CD8-positive, alpha-beta memory T cell (primary cell): ENCODE results near the gene ANHX. TPM values are rescaled to one million over a fixed set of nuclear protein-coding genes. Genes with fewer than 3 reads are reported as not detected.

Experiments
- CTCF ChIA-PET: fragments of 350-600 bp; sonication (Branson Sonifier 250); formaldehyde crosslinking; loops from one replicate; lab custom pipeline; 2021; ENCODE audit warnings: antibody characterized with exemption; lab: Charles Lee
- POLR2A ChIA-PET: fragments of 350-600 bp; sonication (Branson Sonifier 250); formaldehyde crosslinking; loops from one replicate; lab custom pipeline; 2021; ENCODE audit warnings: antibody characterized with exemption; lab: Charles Lee
- DNase-seq, 5 donors: peaks; one replicate each; pipeline versions ENCODE4 v3.0.0 to v3.0.0-alpha.2; 2020 to 2022; ENCODE audit warnings: mixed read lengths in 1 of 5
- H3K27ac ChIP-seq: one replicate; pipeline ENCODE4 v1.7.0; 2013; ENCODE audit warnings: low read depth, mild to moderate bottlenecking, low read length, moderate library complexity
- H3K27me3 ChIP-seq: 2 replicates; pipeline ENCODE4 v1.7.0; 2013; ENCODE audit warnings: low read length, mild to moderate bottlenecking; ENCODE audit not compliant: insufficient read depth, poor library complexity, severe bottlenecking
- H3K36me3 ChIP-seq: 2 replicates; pipeline ENCODE4 v1.7.0; 2013; ENCODE audit warnings: mild to moderate bottlenecking, low read length, moderate library complexity; ENCODE audit not compliant: insufficient read depth
- H3K4me1 ChIP-seq: 2 replicates; pipeline ENCODE4 v1.7.0; 2013; ENCODE audit warnings: mild to moderate bottlenecking, low read length, moderate library complexity; ENCODE audit not compliant: insufficient read depth
- H3K4me3 ChIP-seq: 2 replicates; pipeline ENCODE4 v1.7.0; 2013; ENCODE audit warnings: mild to moderate bottlenecking, low read length
- H3K9me3 ChIP-seq: 2 replicates; pipeline ENCODE4 v1.7.0; 2013; ENCODE audit warnings: mild to moderate bottlenecking, low read length
- H3K27ac Mint-ChIP-seq, 8 donors: one replicate each; pipeline ENCODE4 v1.8.0; 2020 to 2021; ENCODE audit warnings: mixed read lengths in 8 of 8, mild to moderate bottlenecking in 6 of 8, inconsistent platforms in 3 of 8, moderate library complexity in 3 of 8
- H3K27me3 Mint-ChIP-seq, 2 donors: one replicate each; pipeline ENCODE4 v1.8.0; 2020 to 2021; ENCODE audit warnings: mixed read lengths in 2 of 2, mild to moderate bottlenecking in 1 of 2, moderate library complexity in 1 of 2
- H3K36me3 Mint-ChIP-seq, 3 donors: one replicate each; pipeline ENCODE4 v1.8.0; 2020 to 2021; ENCODE audit warnings: mixed read lengths in 3 of 3, inconsistent platforms in 1 of 3, mild to moderate bottlenecking in 1 of 3
- H3K4me1 Mint-ChIP-seq, 3 donors: one replicate each; pipeline ENCODE4 v1.8.0; 2020 to 2021; ENCODE audit warnings: mixed read lengths in 3 of 3, inconsistent platforms in 1 of 3, mild to moderate bottlenecking in 1 of 3
- H3K4me3 Mint-ChIP-seq, 7 donors: one replicate each; pipeline ENCODE4 v1.8.0; 2020 to 2021; ENCODE audit warnings: mixed read lengths in 7 of 7, mild to moderate bottlenecking in 6 of 7, moderate library complexity in 4 of 7, inconsistent platforms in 2 of 7
- H3K9me3 Mint-ChIP-seq, 5 donors: one replicate each; pipeline ENCODE4 v1.8.0; 2020 to 2022; ENCODE audit warnings: mixed read lengths in 5 of 5, mild to moderate bottlenecking in 3 of 5, moderate library complexity in 2 of 5, inconsistent platforms in 1 of 5
- polyA plus RNA-seq: library from polyadenylated mRNA; unstranded; fragments of 300-500 nt; fragmentation: Illumina TruSeq; gene quantifications from one replicate; pipeline ENCODE4 v1.2.3, GENCODE V29; 2021
- total RNA-seq, 2 experiments: library from RNA; stranded (reverse); gene quantifications; one replicate each; pipeline ENCODE4 v1.2.3, GENCODE V29; 2021

The ANHX gene
- total and polyA plus RNA-seq, 3 experiments from 2014 or later, result not detected

DNA sequence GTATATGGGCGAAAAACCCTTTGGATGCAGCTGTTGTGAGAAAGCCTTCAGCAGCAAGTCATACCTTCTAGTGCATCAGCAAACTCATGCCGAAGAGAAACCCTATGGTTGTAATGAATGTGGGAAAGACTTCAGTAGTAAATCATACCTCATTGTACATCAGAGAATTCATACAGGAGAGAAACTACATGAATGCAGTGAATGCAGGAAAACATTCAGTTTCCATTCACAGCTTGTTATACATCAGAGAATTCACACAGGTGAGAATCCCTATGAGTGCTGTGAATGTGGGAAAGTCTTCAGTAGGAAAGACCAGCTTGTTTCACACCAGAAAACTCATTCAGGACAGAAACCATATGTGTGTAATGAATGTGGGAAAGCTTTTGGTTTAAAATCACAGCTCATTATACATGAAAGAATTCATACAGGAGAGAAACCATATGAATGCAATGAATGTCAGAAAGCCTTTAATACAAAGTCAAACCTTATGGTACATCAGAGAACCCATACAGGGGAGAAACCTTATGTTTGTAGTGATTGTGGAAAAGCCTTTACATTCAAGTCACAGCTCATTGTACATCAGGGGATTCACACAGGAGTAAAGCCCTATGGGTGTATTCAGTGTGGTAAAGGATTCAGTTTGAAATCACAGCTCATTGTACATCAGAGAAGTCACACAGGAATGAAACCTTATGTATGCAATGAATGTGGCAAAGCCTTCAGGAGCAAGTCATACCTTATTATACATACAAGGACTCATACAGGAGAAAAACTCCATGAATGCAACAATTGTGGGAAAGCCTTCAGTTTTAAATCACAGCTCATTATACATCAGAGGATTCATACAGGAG, 33.0 kb downstream of the ANHX start:
- peaks cover 69% of the 10 kb centered on the region for H3K9me3 ChIP-seq
- no peaks in the 10 kb centered on the region for H3K27me3 ChIP-seq
- H3K36me3 ChIP-seq, result peaks cover 35% of the 10 kb centered on the region
- Mint-ChIP-seq H3K36me3 (peaks cover 32 to 66% (median 56%) of the 10 kb centered on the region in 3 donors), H3K4me1 (peaks cover 0 to 4% (median 0%) of the 10 kb centered on the region in 3 donors), H3K4me3 (peak overlapping the region in 1 of 7 donors; percentile 59), H3K27me3 (no peaks in the 10 kb centered on the region), H3K9me3 (peaks cover 44 to 87% (median 80%) of the 10 kb centered on the region in 5 donors), H3K27ac (no peak overlapping the region)
- H3K4me3 ChIP-seq, result peak overlapping the region; percentile 28
- no peak overlapping the region for H3K27ac ChIP-seq
- no peak for DNase-seq
- CTCF ChIA-PET, result interaction anchor here (0.9 kb wide), 1 partner anchor 46 kb away, joined by 3 read pairs; no protein-coding TSS in a partner anchor
- POLR2A ChIA-PET, result interaction anchor here (0.7 to 1.3 kb wide), 2 partner anchors 21 to 216 kb away, joined by 3 read pairs; partner anchors contain the start of genes ZNF26 and ZNF268
- H3K4me1 ChIP-seq, result no peaks in the 10 kb centered on the region

DNA sequence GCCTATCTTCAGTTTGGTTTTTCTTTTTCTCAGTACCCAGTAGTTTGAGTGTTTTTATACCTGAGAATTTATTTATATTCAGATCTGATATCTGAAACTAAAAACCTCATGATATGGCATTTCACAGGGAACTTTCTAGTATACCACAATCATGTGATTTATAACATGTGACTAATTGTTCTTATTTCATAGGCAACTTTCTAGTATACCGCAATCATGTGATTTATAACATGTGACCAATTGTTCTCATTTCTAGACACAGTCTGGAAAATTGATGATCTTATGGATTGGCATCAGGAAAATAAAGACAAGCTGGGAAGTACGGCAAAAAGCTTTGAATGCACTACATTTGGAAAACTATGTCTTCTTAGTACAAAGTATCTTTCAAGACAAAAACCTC, 33.8 kb downstream of the ANHX start:
- ChIA-PET POLR2A (no interaction called here), CTCF (no interaction called here)
- Mint-ChIP-seq H3K27ac (no peak overlapping the region), H3K4me1 (peaks cover 0 to 4% (median 0%) of the 10 kb centered on the region in 3 donors), H3K4me3 (no peak overlapping the region), H3K27me3 (no peaks in the 10 kb centered on the region), H3K36me3 (peaks cover 32 to 67% (median 56%) of the 10 kb centered on the region in 3 donors), H3K9me3 (peaks cover 40 to 82% (median 78%) of the 10 kb centered on the region in 5 donors)
- H3K27ac ChIP-seq, result no peak overlapping the region
- H3K27me3 ChIP-seq, result no peaks in the 10 kb centered on the region
- no peak overlapping the region for H3K4me3 ChIP-seq
- peaks cover 35% of the 10 kb centered on the region for H3K36me3 ChIP-seq
- H3K4me1 ChIP-seq, result no peaks in the 10 kb centered on the region
- DNase-seq, result no peak
- H3K9me3 ChIP-seq, result peaks cover 63% of the 10 kb centered on the region

DNA sequence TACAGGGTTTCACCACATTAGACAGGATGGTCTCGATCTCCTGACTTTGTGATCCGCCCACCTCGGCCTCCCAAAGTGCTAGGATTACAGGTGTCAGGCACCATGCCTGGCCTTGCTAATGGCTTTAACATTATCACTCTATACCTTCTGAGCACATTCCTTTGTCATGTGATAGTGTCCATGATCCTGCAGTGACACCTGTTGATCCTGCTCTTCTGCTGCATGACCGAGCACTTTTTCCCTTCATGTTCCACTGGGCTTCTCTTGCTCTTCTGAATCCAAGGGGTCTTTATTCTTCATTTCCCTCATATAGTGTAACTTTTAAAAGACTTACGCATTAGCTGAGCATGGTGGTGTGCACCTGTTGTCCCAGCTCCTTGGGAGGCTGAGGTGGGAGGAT, 42.8 kb downstream of the ANHX start:
- Mint-ChIP-seq H3K9me3 (peaks cover 52 to 89% (median 85%) of the 10 kb centered on the region in 5 donors), H3K4me1 (peaks cover 0 to 5% (median 3%) of the 10 kb centered on the region in 3 donors), H3K4me3 (no peak overlapping the region), H3K27me3 (no peaks in the 10 kb centered on the region), H3K36me3 (peaks cover 71 to 86% (median 85%) of the 10 kb centered on the region in 3 donors), H3K27ac (no peak overlapping the region)
- peaks cover 80% of the 10 kb centered on the region for H3K36me3 ChIP-seq
- no peak overlapping the region for H3K4me3 ChIP-seq
- no peaks in the 10 kb centered on the region for H3K27me3 ChIP-seq
- H3K4me1 ChIP-seq, result no peaks in the 10 kb centered on the region
- H3K9me3 ChIP-seq, result peaks cover 56% of the 10 kb centered on the region
- ChIA-PET POLR2A (no interaction called here), CTCF (no interaction called here)
- no peak overlapping the region for H3K27ac ChIP-seq
- no peak for DNase-seq

DNA sequence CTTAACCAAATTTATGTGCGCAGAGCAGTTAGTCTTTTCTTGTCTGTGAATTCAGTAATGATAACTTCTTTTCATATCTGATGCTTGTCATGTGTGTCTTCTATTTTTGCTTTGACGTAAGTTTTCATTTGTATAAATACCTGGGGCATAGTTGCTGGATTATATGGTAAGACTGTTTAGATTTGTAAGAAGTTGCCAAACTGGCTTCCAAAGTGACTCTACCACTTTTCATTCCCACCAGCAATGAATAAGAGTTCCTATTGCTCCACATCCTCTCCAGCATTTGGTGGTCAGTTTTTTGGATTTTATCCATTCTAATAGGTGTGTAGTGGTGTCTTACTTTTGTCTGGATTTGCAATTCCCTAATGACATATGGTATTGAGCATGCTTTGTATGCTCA, 45.5 kb downstream of the ANHX start:
- H3K27ac ChIP-seq, result no peak overlapping the region
- H3K36me3 ChIP-seq, result peaks cover 82% of the 10 kb centered on the region
- Mint-ChIP-seq H3K27me3 (peaks cover 0 to under 1% of the 10 kb centered on the region in 2 donors), H3K4me3 (no peak overlapping the region), H3K27ac (no peak overlapping the region), H3K36me3 (peaks cover 84 to 100% (median 100%) of the 10 kb centered on the region in 3 donors), H3K9me3 (peaks cover 50 to 98% (median 95%) of the 10 kb centered on the region in 5 donors), H3K4me1 (peaks cover 8 to 11% (median 8%) of the 10 kb centered on the region in 3 donors)
- H3K4me1 ChIP-seq, result no peaks in the 10 kb centered on the region
- CTCF ChIA-PET, result no interaction called here
- H3K4me3 ChIP-seq, result no peak overlapping the region
- no peak for DNase-seq
- H3K9me3 ChIP-seq, result peaks cover 63% of the 10 kb centered on the region
- POLR2A ChIA-PET, result no interaction called here
- no peaks in the 10 kb centered on the region for H3K27me3 ChIP-seq

GRCh38 chr12:133181238-133181959, 54.3 kb downstream of the ANHX start, which contains the start of gene ZNF268:
ZNF268 (plus strand) TSS chr12:133181495; CDS start chr12:133181998, 503 bp downstream.
- Histone ChIP-seq H3K27me3 (no peaks in the 10 kb centered on the region), H3K9me3 (peaks cover 27% of the 10 kb centered on the region), H3K4me3 (peak within 1 kb of the TSS; percentile 99), H3K4me1 (peaks cover 9% of the 10 kb centered on the region), H3K36me3 (peaks cover 9% of the 10 kb centered on the region), H3K27ac (peak within 1 kb of the TSS; percentile 87)
- Mint-ChIP-seq H3K4me1 (peaks cover 29 to 38% (median 35%) of the 10 kb centered on the region in 3 donors), H3K36me3 (peaks cover 40 to 80% (median 71%) of the 10 kb centered on the region in 3 donors), H3K9me3 (peaks cover 31 to 76% (median 68%) of the 10 kb centered on the region in 5 donors), H3K27me3 (peaks cover 0 to 1% of the 10 kb centered on the region in 2 donors), H3K4me3 (peak within 1 kb of the TSS; percentile 89 to 98 (median 92)), H3K27ac (peak within 1 kb of the TSS; percentile 91 to 97 (median 95))
- DNase-seq, result peak; percentile 76 to 91 (median 84)
- ChIA-PET POLR2A (interaction anchor here (0.6 to 1.8 kb wide), 4 partner anchors 21 to 196 kb away, joined by 3 to 11 read pairs (median 4); partner anchors contain the start of genes ZNF10, ZNF140 and ZNF26), CTCF (interaction anchor here (0.9 to 1.7 kb wide), 5 partner anchors 51 to 196 kb away, joined by 3 to 12 read pairs (median 5); partner anchors contain the start of genes ZNF10, ZNF140, ZNF26 and ZNF891)

GRCh38 chr12:133180669-133181068, 55.0 kb downstream of the ANHX start:
- Mint-ChIP-seq H3K27ac (peak overlapping the region in 1 of 8 donors; percentile 4), H3K27me3 (peaks cover 0 to 1% of the 10 kb centered on the region in 2 donors), H3K4me1 (peaks cover 29 to 37% (median 32%) of the 10 kb centered on the region in 3 donors), H3K9me3 (peaks cover 37 to 77% (median 69%) of the 10 kb centered on the region in 5 donors), H3K4me3 (peak overlapping the region in 6 of 7 donors; percentile 6 to 67 (median 50)), H3K36me3 (peaks cover 36 to 80% (median 63%) of the 10 kb centered on the region in 3 donors)
- H3K36me3 ChIP-seq, result peaks cover 9% of the 10 kb centered on the region
- DNase-seq, result no peak
- H3K4me3 ChIP-seq, result no peak overlapping the region
- H3K9me3 ChIP-seq, result peaks cover 22% of the 10 kb centered on the region
- no peaks in the 10 kb centered on the region for H3K27me3 ChIP-seq
- ChIA-PET CTCF (interaction anchor here (0.9 to 1.7 kb wide), 5 partner anchors 50 to 195 kb away, joined by 3 to 12 read pairs (median 5); partner anchors contain the start of genes ZNF10, ZNF140, ZNF26 and ZNF891), POLR2A (interaction anchor here (0.6 to 1.8 kb wide), 3 partner anchors 50 to 195 kb away, joined by 4 to 11 read pairs (median 5); partner anchors contain the start of genes ZNF10, ZNF140 and ZNF26)
- peaks cover 9% of the 10 kb centered on the region for H3K4me1 ChIP-seq
- no peak overlapping the region for H3K27ac ChIP-seq

DNA sequence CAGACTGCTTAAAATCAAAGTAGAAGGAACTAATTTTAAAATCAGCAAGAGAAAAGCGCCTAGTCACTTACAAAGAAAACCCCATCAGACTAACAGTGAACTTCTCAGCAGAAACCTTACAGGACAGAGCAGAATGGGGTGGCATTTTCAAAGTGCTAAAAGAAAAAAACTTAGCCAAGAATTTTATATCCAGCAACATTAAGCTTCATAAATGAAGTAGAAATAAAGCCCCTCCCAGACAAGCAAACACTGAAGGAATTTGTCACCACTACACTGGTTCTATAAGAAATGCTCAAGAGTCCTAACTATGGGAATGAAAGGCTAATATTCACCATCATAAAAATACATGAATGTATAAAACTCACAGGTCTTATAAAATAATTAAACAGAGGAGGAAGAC, 60.8 kb downstream of the ANHX start:
- ChIA-PET CTCF (no interaction called here), POLR2A (interaction anchor here (0.6 kb wide), 1 partner anchor 130 kb away, joined by 3 read pairs; no protein-coding TSS in a partner anchor)
- H3K9me3 Mint-ChIP-seq, result peaks cover 35 to 85% (median 61%) of the 10 kb centered on the region in 5 donors
- no peak overlapping the region for H3K4me3 Mint-ChIP-seq
- no peak overlapping the region for H3K27ac ChIP-seq
- H3K27me3 Mint-ChIP-seq, result peaks cover 3% of the 10 kb centered on the region in 2 donors
- no peak overlapping the region for H3K27ac Mint-ChIP-seq
- H3K36me3 Mint-ChIP-seq, result peaks cover 9 to 40% (median 19%) of the 10 kb centered on the region in 3 donors
- H3K4me1 Mint-ChIP-seq, result no peaks in the 10 kb centered on the region
- H3K4me1 ChIP-seq, result no peaks in the 10 kb centered on the region
- H3K36me3 ChIP-seq, result no peaks in the 10 kb centered on the region
- H3K4me3 ChIP-seq, result no peak overlapping the region
- H3K27me3 ChIP-seq, result no peaks in the 10 kb centered on the region
- no peak for DNase-seq
- peaks cover 14% of the 10 kb centered on the region for H3K9me3 ChIP-seq
